ENCODE results near the gene COL24A1. TPM values are rescaled to one million over a fixed set of nuclear protein-coding genes. Genes with fewer than 3 reads are reported as not detected.

COL24A1 gene
- total RNA-seq, 1 experiment from 2014 or later = not detected

- H3K9ac ChIP-seq (ENCODE audit: low read length) = no peak overlapping the region
- ChIA-PET POLR2A (interaction anchor here (1.3 kb wide), 1 partner anchor 55 kb away, joined by 3 read pairs; the partner anchor contains the start of gene ZNHIT6), CTCF (interaction anchor here (1.1 kb wide), 1 partner anchor 149 kb away, joined by 3 read pairs; no protein-coding TSS in a partner anchor), RAD21 (ENCODE audit: low non-redundant PET in 1 of 2, low total read pairs in 2 of 2, uncharacterized antibody in 2 of 2, unreplicated experiment in 2 of 2) (no interaction called here)
- H3K4me2 ChIP-seq (ENCODE audit: low read length) = no peak overlapping the region
- DNase-seq (ENCODE audit: low read depth, low spot score) (no peak), ATAC-seq (no peak)
- no peaks in the 10 kb centered on the region for H3K79me2 ChIP-seq (ENCODE audit: insufficient read depth, low read length)
- H3K36me3 ChIP-seq (ENCODE audit: control insufficient read depth in 1 of 2, insufficient read depth in 2 of 2, low read length in 2 of 2) = no peaks in the 10 kb centered on the region
- H3K9me3 ChIP-seq (ENCODE audit: control insufficient read depth in 1 of 2, insufficient read depth in 1 of 2, low read depth in 1 of 2, low read length in 2 of 2) = no peaks in the 10 kb centered on the region
- no TSS peak for BruUV-seq (replicated peaks)
- H4K20me1 ChIP-seq (ENCODE audit: insufficient read depth) = no peaks in the 10 kb centered on the region
- H3K9me2 ChIP-seq (ENCODE audit: insufficient read depth) = no peaks in the 10 kb centered on the region
- no peak overlapping the region for H3K27ac ChIP-seq (ENCODE audit: low read depth, low read length)
- H2AFZ ChIP-seq (ENCODE audit: low read depth, low read length, poor library complexity, severe bottlenecking) = no peak overlapping the region
- no peak overlapping the region for H3K4me3 ChIP-seq (replicated peaks in 1 of 2; ENCODE audit: low read depth in 1 of 2, low read length in 2 of 2)
- TF ChIP-seq MAX (IDR thresholded peaks at IDR 0.05) = no peak
- TF ChIP-seq SP1 (IDR thresholded peaks at IDR 0.05; ENCODE audit: low read depth) = no peak
- TF ChIP-seq CEBPB (IDR thresholded peaks at IDR 0.05; ENCODE audit: low read depth) = no peak
- intact Hi-C loops (cut with micrococcal nuclease) = no loop called here
- H3K4me1 ChIP-seq (ENCODE audit: control insufficient read depth in 1 of 2, insufficient read depth in 2 of 2, low read length in 2 of 2) = no peaks in the 10 kb centered on the region
- no peaks in the 10 kb centered on the region for H3K27me3 ChIP-seq (ENCODE audit: insufficient read depth, low read length)
Measured at GRCh38 chr1:85762804-85763203, 393.8 kb downstream of the COL24A1 start.

- intact Hi-C loops (cut with micrococcal nuclease) = no loop called here
Measured at GRCh38 chr1:85756864-85757263, 399.7 kb downstream of the COL24A1 start.

More at GRCh38 chr1:85756864-85757263, 399.7 kb downstream of the COL24A1 start:
- H3K27ac ChIP-seq (ENCODE audit: low read depth, low read length) = no peak overlapping the region
- no TSS peak for BruUV-seq (replicated peaks)
- ChIA-PET RAD21 (ENCODE audit: low non-redundant PET in 1 of 2, low total read pairs in 2 of 2, uncharacterized antibody in 2 of 2, unreplicated experiment in 2 of 2) (no interaction called here), CTCF (interaction anchor here (1.7 kb wide), 1 partner anchor 17 kb away, joined by 3 read pairs; no protein-coding TSS in a partner anchor), POLR2A (no interaction called here)
- no peaks in the 10 kb centered on the region for H3K4me1 ChIP-seq (ENCODE audit: control insufficient read depth in 1 of 2, insufficient read depth in 2 of 2, low read length in 2 of 2)
- DNase-seq (ENCODE audit: low read depth, low spot score) = no peak
- H3K9me3 ChIP-seq (ENCODE audit: control insufficient read depth in 1 of 2, insufficient read depth in 1 of 2, low read depth in 1 of 2, low read length in 2 of 2) = no peaks in the 10 kb centered on the region
- H3K79me2 ChIP-seq (ENCODE audit: insufficient read depth, low read length) = no peaks in the 10 kb centered on the region
- no peak overlapping the region for H3K4me3 ChIP-seq (replicated peaks in 1 of 2; ENCODE audit: low read depth in 1 of 2, low read length in 2 of 2)
- H2AFZ ChIP-seq (ENCODE audit: low read depth, low read length, poor library complexity, severe bottlenecking) = no peak overlapping the region
- no peaks in the 10 kb centered on the region for H4K20me1 ChIP-seq (ENCODE audit: insufficient read depth)
- no peak for ATAC-seq
- H3K9ac ChIP-seq (ENCODE audit: low read length) = no peak overlapping the region
- no peak overlapping the region for H3K4me2 ChIP-seq (ENCODE audit: low read length)
- H3K36me3 ChIP-seq (ENCODE audit: control insufficient read depth in 1 of 2, insufficient read depth in 2 of 2, low read length in 2 of 2) = no peaks in the 10 kb centered on the region
- H3K27me3 ChIP-seq (ENCODE audit: insufficient read depth, low read length) = no peaks in the 10 kb centered on the region
- TF ChIP-seq RAD21 (IDR thresholded peaks at IDR 0.05; ENCODE audit: low read depth) = no peak
- no peaks in the 10 kb centered on the region for H3K9me2 ChIP-seq (ENCODE audit: insufficient read depth)

Data from HCT116 (cell line).